ENCODE measurements around the gene ATG9B.

- TF ChIP-seq RAD21 (IDR thresholded peaks at IDR 0.05; ENCODE audit: low read depth) (no peak), CTCF (IDR thresholded peaks at IDR 0.05 in 2 of 3, conservative IDR thresholded peaks at IDR 0.05 in 1 of 3; ENCODE audit: borderline replicate concordance in 1 of 3, insufficient read depth in 1 of 3, low read depth in 2 of 3, low read length in 2 of 3) (no peak), SRF (IDR thresholded peaks at IDR 0.05; ENCODE audit: low read depth) (no peak), JUND (IDR thresholded peaks at IDR 0.05) (no peak)
Measured at GRCh38 chr7:151025924-151026671, 1.8 kb upstream of the ATG9B start.
